ENCODE results near the gene CIAO2B.

DNA sequence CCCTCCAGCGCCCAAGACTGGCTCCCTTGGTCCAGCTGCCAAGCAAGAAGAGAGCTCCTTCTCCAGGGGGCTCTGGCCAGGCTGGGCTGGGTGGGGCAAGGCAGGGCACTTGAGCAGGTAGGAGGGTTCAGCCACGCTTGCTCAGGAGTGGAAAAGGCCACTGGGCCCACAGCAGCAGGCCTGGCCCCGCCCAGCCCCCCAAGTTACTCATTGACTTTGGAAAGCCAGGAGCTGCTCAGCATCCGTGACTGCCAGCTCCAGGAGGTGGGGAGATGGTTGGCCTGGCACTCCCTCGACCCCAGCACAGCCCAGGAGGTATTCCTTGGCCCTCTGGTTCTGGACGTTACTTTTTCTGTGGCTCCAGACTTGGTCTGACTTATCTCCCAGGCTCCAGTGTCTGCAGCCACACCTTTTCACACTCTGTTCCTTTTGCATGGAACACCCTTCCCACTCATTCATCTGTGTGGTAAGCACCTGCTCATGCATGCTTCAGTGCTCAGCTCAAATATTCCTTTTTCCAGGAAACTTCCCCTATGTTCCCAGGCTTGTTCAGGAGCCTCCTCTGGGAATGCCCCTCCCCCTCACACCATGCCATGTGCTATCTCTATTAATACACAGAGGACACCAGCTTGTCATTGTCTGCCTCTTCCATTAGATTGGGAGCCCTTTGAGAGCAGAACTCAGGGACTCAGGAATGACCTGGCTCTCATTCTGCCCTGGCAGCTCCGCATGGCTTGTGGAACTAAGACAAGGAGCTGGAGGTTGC lies 15.2 kb downstream of the CIAO2B start, which contains the start of gene CDH16:
- TF ChIP-seq JUN (CRISPR knock-in tag; IDR thresholded peaks at IDR 0.05) (no peak), ZNF416 (CRISPR knock-in tag; IDR thresholded peaks at IDR 0.05) (no peak), KAT7 (CRISPR knock-in tag; IDR thresholded peaks at IDR 0.05; ENCODE audit: borderline replicate concordance) (no peak), SP1 (CRISPR knock-in tag; conservative IDR thresholded peaks at IDR 0.05) (no peak), TCF7 (CRISPR knock-in tag; IDR thresholded peaks at IDR 0.05; ENCODE audit: low read depth) (no peak), FOXP1 (CRISPR knock-in tag; IDR thresholded peaks at IDR 0.05; ENCODE audit: borderline replicate concordance) (no peak), ZNF423 (CRISPR knock-in tag; IDR thresholded peaks at IDR 0.05) (no peak)
- TF ChIP-seq, protein P1, sequence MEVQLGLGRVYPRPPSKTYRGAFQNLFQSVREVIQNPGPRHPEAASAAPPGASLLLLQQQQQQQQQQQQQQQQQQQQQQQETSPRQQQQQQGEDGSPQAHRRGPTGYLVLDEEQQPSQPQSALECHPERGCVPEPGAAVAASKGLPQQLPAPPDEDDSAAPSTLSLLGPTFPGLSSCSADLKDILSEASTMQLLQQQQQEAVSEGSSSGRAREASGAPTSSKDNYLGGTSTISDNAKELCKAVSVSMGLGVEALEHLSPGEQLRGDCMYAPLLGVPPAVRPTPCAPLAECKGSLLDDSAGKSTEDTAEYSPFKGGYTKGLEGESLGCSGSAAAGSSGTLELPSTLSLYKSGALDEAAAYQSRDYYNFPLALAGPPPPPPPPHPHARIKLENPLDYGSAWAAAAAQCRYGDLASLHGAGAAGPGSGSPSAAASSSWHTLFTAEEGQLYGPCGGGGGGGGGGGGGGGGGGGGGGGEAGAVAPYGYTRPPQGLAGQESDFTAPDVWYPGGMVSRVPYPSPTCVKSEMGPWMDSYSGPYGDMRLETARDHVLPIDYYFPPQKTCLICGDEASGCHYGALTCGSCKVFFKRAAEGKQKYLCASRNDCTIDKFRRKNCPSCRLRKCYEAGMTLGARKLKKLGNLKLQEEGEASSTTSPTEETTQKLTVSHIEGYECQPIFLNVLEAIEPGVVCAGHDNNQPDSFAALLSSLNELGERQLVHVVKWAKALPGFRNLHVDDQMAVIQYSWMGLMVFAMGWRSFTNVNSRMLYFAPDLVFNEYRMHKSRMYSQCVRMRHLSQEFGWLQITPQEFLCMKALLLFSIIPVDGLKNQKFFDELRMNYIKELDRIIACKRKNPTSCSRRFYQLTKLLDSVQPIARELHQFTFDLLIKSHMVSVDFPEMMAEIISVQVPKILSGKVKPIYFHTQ (CRISPR knock-in tag; IDR thresholded peaks at IDR 0.05) = no peak
- TF ChIP-seq, protein P2, sequence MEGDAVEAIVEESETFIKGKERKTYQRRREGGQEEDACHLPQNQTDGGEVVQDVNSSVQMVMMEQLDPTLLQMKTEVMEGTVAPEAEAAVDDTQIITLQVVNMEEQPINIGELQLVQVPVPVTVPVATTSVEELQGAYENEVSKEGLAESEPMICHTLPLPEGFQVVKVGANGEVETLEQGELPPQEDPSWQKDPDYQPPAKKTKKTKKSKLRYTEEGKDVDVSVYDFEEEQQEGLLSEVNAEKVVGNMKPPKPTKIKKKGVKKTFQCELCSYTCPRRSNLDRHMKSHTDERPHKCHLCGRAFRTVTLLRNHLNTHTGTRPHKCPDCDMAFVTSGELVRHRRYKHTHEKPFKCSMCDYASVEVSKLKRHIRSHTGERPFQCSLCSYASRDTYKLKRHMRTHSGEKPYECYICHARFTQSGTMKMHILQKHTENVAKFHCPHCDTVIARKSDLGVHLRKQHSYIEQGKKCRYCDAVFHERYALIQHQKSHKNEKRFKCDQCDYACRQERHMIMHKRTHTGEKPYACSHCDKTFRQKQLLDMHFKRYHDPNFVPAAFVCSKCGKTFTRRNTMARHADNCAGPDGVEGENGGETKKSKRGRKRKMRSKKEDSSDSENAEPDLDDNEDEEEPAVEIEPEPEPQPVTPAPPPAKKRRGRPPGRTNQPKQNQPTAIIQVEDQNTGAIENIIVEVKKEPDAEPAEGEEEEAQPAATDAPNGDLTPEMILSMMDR (IDR thresholded peaks at IDR 0.05) = no peak
- TF ChIP-seq, protein P3, sequence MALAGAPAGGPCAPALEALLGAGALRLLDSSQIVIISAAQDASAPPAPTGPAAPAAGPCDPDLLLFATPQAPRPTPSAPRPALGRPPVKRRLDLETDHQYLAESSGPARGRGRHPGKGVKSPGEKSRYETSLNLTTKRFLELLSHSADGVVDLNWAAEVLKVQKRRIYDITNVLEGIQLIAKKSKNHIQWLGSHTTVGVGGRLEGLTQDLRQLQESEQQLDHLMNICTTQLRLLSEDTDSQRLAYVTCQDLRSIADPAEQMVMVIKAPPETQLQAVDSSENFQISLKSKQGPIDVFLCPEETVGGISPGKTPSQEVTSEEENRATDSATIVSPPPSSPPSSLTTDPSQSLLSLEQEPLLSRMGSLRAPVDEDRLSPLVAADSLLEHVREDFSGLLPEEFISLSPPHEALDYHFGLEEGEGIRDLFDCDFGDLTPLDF (CRISPR knock-in tag; IDR thresholded peaks at IDR 0.05) = no peak
- TF ChIP-seq, protein P4, sequence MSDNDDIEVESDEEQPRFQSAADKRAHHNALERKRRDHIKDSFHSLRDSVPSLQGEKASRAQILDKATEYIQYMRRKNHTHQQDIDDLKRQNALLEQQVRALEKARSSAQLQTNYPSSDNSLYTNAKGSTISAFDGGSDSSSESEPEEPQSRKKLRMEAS (CRISPR knock-in tag; IDR thresholded peaks at IDR 0.05) = no peak
